HG02840 (cell line): ENCODE results near the gene CBR1.
A peak's percentile ranks its signal among the peaks of the same experiment; 100 is the strongest.

Source experiments
- ATAC-seq: cut with Tn5 transposase; IDR thresholded peaks from one replicate; pipeline ENCODE4 v1.9.1; 2021; ENCODE audit warnings: mild to moderate bottlenecking, moderate library complexity, moderate number of reproducible peaks; ENCODE audit not compliant: unreplicated experiment, low FRiP score

The CBR1 gene

DNA sequence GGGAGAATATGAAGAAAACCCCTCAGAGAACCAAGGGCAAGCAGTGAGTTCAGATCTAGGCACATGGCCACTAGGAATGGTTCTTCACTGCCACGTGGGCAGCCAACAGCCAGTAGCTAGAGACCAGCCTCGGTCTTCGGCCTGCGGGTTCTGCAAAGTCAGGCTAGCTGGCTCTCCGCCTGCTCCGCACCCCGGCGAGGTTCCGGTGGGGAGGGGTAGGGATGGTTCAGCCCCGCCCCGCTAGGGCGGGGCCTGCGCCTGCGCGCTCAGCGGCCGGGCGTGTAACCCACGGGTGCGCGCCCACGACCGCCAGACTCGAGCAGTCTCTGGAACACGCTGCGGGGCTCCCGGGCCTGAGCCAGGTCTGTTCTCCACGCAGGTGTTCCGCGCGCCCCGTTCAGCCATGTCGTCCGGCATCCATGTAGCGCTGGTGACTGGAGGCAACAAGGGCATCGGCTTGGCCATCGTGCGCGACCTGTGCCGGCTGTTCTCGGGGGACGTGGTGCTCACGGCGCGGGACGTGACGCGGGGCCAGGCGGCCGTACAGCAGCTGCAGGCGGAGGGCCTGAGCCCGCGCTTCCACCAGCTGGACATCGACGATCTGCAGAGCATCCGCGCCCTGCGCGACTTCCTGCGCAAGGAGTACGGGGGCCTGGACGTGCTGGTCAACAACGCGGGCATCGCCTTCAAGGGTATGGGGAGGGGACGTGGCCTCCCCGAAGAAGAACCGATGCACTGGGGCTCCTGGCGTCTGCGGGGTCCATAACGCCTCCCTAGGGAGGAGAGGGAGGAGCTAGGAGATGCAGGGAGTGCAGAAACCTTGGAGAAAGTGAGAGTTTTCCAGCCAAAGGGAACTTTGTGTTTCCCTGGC lies at the start of gene CBR1:
Gene CBR1 (plus strand): TSS at position 312 of the 871 bp plus-strand sequence. CDS start 92 bp downstream, at position 404.
- peak; percentile 85 for ATAC-seq

GRCh38 chr21:36021251-36021837 lies 48.5 kb upstream of the CBR1 start:
- no peak for ATAC-seq

DNA sequence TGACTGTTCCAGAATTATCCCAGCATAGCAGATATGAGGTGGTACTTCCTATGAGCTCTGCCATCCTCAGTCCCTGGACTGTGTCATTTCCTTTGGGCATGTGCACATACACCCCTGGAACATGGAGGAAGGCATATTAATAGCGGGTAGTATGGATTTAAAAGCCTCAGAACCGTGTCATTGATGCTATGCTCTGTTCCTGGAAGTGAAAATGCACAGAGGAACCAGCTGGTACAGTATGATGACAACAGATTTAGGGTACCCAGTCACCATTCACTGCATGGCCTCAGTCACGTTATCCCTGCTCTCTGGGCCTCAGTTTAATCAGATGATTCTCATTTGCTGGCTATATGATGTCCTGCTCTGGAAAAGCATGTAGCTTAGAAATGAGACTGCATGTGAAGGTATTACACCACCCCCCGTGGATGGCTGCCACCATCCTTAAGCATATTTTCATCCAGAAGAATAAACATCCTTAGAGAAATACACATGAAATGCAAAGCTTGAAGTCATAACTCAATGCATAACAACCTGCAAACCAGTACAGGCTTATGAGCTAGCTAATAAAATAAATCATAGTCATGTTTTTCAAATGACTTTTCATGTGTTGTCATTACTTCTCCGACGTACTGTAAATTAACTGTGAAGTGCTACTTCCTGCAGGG lies 47.3 kb upstream of the CBR1 start:
- ATAC-seq, result no peak

DNA sequence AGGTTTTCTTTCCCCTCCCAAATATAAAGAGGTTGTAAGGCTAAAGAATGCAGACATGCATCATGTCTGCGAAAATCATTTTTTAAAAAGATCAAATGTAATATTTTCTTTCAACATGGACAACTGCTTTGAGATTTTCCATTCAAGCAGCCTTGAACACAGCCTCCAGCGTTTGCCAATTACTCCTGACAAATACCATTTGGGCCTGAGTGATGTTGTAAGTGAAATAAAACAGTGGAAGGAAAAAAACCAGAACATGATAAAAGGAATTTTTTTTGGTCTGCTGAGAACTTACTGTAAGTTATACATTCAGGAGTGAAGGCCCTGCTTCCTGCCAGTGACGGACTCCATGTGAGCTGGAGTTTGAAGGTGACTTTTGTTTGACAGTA lies 46.7 kb upstream of the CBR1 start:
- no peak for ATAC-seq

DNA sequence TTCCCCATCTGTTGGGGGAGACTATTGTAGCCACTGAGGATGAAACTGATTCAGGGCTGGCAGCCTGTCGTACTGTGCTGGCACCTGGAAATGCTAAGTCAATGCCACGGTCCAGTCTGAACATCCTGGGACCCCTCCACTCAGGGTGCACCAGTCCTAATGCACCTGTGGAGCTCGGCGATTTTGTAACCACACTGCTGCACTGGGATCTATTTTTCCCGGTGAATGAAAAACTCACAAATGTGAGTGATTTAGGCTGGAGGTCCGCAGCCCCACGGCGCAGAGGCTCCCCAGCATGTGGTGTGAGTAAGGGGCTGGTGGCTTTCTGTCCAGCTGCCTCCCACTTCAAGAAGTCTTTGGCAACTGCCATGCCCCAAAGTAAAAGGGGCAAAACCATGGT lies 45.0 kb upstream of the CBR1 start:
- no peak for ATAC-seq

DNA sequence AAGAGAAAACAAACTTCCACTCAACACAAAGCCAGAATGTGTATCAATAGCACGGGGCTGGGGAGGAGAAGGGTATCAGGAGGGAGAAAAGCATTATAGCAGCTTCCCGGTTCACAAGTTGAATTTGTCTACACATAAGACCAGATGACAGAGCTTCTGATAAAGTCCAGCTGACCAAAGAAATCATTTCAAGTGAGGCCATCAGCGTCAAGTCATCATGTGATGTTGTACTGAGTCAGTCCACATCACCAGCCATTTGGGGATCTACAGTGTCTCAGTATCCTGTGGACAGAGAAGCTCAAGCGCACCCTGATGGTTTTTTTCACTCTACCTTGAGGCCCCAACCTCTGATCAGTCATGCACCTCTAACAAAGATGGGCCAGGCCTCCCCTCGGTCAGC lies 42.5 kb upstream of the CBR1 start:
- ATAC-seq, result no peak

DNA sequence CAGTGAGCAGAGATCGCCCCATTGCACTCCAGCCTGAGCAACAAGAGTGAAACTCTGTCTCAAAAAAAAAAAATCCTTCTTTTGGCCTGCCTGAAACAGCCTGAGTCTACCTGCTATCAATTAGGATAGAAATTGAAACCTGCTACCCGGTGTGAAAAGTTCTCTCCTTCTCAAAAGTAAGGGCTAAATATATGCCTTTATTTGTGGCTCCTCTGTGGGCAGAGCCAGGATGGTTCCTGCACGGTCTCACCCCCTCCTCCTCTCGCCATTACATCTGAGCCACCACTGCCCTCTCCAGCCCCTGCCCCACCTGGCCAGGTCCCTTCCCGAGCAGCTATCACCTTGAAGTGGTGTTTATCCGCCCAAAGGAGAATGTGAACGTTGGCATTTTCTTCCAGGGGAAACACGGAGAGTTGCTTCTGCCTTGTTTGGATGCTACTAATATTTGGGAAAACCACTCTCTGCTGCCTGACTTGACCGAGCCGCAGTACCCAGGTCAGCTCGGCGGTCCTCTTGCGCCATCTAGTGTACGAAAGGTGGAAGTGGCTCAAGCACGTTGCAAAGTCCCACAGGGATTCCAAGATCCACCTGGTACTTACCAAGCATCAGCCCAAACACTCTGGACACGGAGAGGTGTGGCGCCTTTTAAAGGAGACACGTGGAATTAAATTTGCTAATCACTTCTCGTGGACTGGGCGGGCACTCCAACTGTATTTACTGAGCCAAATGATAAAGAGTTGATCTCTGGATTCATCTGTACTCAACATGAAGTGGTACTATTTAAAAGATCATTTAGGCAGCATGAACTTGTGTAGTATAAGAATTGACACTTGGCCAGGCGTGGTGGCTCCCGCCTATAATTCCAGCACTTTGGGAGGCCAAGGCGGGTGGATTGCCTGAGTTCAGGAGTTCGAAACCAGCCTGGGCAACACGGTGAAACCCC lies 41.4 kb upstream of the CBR1 start:
- no peak for ATAC-seq

DNA sequence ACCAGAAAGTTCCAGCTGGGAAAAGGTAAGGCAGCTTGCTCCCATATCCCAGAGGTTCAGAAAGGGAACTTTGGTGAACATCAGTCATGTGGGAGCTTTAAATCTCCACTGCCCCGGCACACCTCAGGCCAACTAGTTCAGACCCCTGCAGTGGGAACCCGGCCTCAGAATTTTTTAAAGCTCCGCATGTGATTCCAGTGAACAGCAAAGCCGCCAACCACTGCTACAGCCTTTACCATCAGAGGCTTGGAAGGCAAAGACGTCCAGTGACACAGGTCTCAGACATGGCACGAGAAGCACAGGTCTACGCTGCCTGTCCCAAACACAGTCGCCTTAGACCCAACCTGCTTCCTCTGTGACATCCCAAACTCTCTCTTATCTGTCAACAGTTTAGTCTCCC lies 40.5 kb upstream of the CBR1 start:
- no peak for ATAC-seq

DNA sequence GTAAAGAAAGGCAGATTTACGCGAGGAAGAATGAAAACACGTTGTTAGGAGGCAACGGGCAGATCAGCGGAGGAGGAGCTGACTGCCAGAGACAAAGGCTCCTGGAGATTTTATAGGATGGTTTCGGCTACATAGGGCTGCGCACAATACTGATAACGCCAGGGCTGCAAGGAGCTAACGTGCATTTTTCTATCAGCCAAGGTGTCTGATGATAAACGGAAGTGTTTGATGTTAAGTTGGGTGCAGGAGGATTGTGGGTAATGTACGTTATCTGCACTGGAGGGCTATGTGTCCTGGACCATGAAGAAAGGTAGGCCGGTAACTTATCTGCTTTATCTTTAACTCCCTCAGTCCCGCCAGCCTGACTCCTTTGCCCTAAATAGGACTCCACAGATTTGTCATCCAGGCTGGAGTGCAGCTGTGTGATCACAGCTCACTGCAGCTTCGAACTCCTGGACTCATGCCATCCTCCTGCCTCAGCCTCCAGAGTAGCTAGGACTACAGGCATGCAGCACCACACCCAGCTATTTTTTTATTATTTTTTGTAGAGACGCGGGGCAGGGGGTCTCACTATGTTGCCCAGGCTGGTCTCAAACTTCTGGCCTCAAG lies 39.1 kb upstream of the CBR1 start:
- no peak for ATAC-seq

GRCh38 chr21:36032647-36033406 lies 37.0 kb upstream of the CBR1 start:
- ATAC-seq, result no peak

DNA sequence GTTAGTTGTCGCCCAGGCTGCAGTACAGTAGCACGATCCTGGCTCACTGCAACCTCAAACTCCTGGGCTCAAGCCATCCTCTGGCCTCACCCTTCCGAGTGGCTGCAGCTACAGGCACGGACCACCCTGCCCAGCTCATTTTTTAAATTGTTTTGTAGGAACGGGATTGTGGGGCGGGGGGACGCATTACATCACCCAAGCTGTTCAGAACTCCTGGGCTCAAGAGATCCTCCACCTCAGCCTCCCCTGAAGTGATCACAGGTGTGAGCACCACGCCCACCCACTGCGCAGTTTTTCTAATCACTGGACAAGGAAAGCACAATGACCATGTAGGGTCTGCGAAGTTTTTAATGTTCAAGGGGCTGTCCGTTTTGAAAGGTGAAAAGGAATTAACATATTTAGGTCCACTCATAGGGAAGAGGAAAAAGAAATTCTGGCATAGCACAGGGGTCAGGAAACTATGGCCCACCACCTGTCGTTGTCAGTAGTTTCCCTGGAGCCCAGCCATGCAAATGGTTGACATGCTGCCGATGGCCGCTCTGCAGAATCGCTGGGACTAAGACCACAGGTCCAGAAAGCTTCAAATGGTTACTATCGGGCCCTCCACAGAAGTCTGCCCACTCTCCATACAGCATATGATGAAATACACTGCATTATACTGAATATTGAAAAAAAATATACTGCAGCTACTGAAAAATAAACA lies 35.5 kb upstream of the CBR1 start:
- no peak for ATAC-seq

DNA sequence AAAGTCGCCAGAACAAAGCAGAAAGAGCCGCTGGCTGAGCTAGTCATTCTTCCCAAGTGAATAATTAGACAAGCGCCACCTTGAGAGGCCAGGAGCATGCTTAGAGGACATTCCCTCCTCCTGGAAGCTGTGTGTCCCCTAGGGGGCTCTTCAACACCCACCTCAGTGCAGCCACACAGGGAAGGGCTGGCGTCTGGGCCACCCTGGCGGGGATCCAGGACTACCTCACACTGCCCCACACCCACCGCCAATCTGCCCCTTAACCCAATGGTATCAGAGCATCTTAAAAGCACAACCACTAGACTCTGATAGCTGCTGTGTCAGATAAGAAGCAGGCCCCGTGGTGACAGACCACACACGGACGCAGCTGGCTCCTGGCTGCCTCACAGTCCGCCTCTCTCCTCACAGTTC lies 34.4 kb upstream of the CBR1 start:
- no peak for ATAC-seq

DNA sequence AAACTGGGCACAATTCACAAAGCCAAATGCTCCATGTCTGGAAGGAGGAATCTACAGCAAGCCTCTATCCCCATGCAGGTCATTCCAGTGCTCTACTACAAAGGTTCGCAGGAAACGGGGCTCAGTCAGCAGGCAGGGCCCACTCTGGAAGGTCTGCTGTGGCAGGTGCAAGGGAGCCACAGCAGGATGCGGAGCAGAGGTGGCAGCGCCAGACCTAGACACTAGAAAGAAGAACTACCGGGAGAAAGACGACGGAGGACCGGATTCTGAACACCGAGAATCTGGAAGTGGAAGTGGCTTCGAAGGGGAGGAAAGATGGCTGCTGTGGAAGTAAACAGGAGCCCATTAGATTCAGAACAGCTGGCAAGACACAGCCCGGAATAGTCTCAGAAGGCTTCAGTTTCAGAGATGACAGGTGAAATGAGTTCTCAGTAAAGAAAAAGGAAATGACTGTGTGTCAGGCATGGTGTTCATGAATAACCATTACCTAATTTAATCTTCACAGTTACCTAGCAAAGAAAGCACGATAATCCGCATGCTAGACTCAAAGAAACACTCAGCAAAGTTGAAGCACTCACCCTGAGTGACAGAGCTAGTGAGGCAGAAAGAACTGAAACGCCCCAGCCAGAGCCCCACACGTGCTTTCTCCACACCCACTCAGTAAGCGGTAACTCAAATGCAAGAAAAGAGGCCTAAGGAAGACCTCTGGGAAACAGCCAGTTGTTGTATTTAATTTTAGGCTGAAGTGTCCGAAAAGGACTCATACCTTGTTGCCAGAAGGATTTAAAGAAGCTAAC lies 30.9 kb upstream of the CBR1 start:
- ATAC-seq, result no peak

GRCh38 chr21:36039861-36040260 lies 30.0 kb upstream of the CBR1 start:
- ATAC-seq, result no peak

GRCh38 chr21:36040389-36040788 lies 29.4 kb upstream of the CBR1 start:
- no peak for ATAC-seq

- ATAC-seq, result no peak
These were observed 27.9 kb upstream of the CBR1 start for GRCh38 chr21:36041910-36042309.

GRCh38 chr21:36044056-36044455 lies 25.8 kb upstream of the CBR1 start:
- no peak for ATAC-seq

- ATAC-seq, result no peak
These were observed 23.8 kb upstream of the CBR1 start for GRCh38 chr21:36045993-36046392.
